B cell (primary cell): ENCODE measurements around the gene MGST2. TPM values are rescaled to one million over a fixed set of nuclear protein-coding genes. Genes with fewer than 3 reads are reported as not detected.

Experiments used
- ATAC-seq: fragments of 200-7000 bp; cut with Tn5 transposase; one replicate; pipeline ENCODE4 v1.10.0; 2021; ENCODE audit warnings: low read depth, mild to moderate bottlenecking, moderate number of reproducible peaks, moderate library complexity
- CTCF ChIA-PET: fragments of 350-600 bp; sonication (Branson Sonifier 250); formaldehyde crosslinking; loops from one replicate; lab custom pipeline; 2021; ENCODE audit warnings: antibody characterized with exemption, inconsistent platforms; lab: Charles Lee
- POLR2A ChIA-PET: fragments of 350-600 bp; sonication (Branson Sonifier 250); formaldehyde crosslinking; loops from one replicate; lab custom pipeline; 2021; ENCODE audit warnings: antibody characterized with exemption; lab: Charles Lee
- DNase-seq: peaks from one replicate; pipeline ENCODE4 v3.0.0; 2013
- H2AFZ ChIP-seq: 2 replicates; pipeline ENCODE4 v1.6.1; 2012; ENCODE audit warnings: mild to moderate bottlenecking, low read depth, low read length; ENCODE audit not compliant: insufficient read depth, poor library complexity, severe bottlenecking
- H3K27ac ChIP-seq, 2 donors: 1 replicate in 1 of 2; 2 replicates in 1 of 2; pipeline ENCODE4 v1.5.1; 2012 to 2013; ENCODE audit warnings: low read length in 2 of 2, mild to moderate bottlenecking in 2 of 2, moderate library complexity in 1 of 2
- H3K27me3 ChIP-seq, 4 experiments: fragments of 200-600 bp in 1 of 4; sonication (generic) in 1 of 4; replicated peaks in 1 of 4; 1 replicate in 2 of 4; 2 replicates in 2 of 4; pipeline versions ENCODE4 v1.6.1 to v1.7.0; 2013 to 2016; ENCODE audit warnings: low read length in 3 of 4, mild to moderate bottlenecking in 2 of 4, mixed read lengths in 1 of 4, moderate library complexity in 1 of 4; ENCODE audit not compliant: insufficient read depth in 4 of 4, control insufficient read depth in 3 of 4; ENCODE audit errors: control extremely low read depth in 1 of 4
- H3K36me3 ChIP-seq, 2 experiments: replicated peaks in 1 of 2; 1 replicate in 1 of 2; 2 replicates in 1 of 2; pipeline versions ENCODE4 v1.6.1 to v1.7.1; 2013; ENCODE audit warnings: low read length in 1 of 2; ENCODE audit not compliant: insufficient read depth in 2 of 2, control insufficient read depth in 1 of 2; ENCODE audit errors: control extremely low read depth in 1 of 2, extremely low read depth in 1 of 2
- H3K4me1 ChIP-seq, 2 donors: fragments of 200-600 bp in 1 of 2; sonication (generic) in 1 of 2; 1 replicate in 1 of 2; 2 replicates in 1 of 2; pipeline versions ENCODE4 v1.5.1 to v1.6.1; 2013 to 2017; ENCODE audit warnings: low read length in 2 of 2; ENCODE audit not compliant: control insufficient read depth in 2 of 2, insufficient read depth in 2 of 2
- H3K4me2 ChIP-seq: replicated peaks from 2 replicates; pipeline ENCODE3; 2012; ENCODE audit warnings: mild to moderate bottlenecking, low read depth, low read length; ENCODE audit not compliant: poor library complexity, severe bottlenecking
- H3K4me3 ChIP-seq, 5 experiments: fragments of 200-600 bp in 1 of 5; sonication (generic) in 1 of 5; 1 replicate in 3 of 5; 2 replicates in 2 of 5; pipeline versions ENCODE4 v1.5.1 to v1.7.0; 2011 to 2016; ENCODE audit warnings: low read length in 4 of 5, mild to moderate bottlenecking in 4 of 5, low read depth in 2 of 5, control low read depth in 1 of 5, moderate library complexity in 1 of 5; ENCODE audit not compliant: insufficient read depth in 1 of 5; ENCODE audit errors: control extremely low read depth in 1 of 5, extremely low read depth in 1 of 5
- H3K79me2 ChIP-seq: fragments of 200-600 bp; sonication (generic); one replicate; pipeline ENCODE4 v1.6.0; 2016; ENCODE audit warnings: low read length; ENCODE audit not compliant: control insufficient read depth, insufficient read depth
- H3K9ac ChIP-seq: fragments of 200-600 bp; sonication (generic); 2 replicates; pipeline ENCODE4 v1.6.1; 2017; ENCODE audit warnings: mild to moderate bottlenecking, low read length, moderate library complexity
- H3K9me3 ChIP-seq, 3 donors: one replicate each; pipeline versions ENCODE4 v1.6.1 to v1.7.1; 2013; ENCODE audit warnings: low read length in 2 of 3; ENCODE audit not compliant: control insufficient read depth in 2 of 3, insufficient read depth in 1 of 3; ENCODE audit errors: control extremely low read depth in 1 of 3
- H4K20me1 ChIP-seq: 2 replicates; pipeline ENCODE4 v1.6.0; 2012; ENCODE audit warnings: mild to moderate bottlenecking, low read length; ENCODE audit not compliant: insufficient read depth, control insufficient read depth, poor library complexity, severe bottlenecking
- H3K27ac Mint-ChIP-seq: one replicate; pipeline ENCODE4 v1.8.0; 2021; ENCODE audit warnings: mixed read lengths
- H3K27me3 Mint-ChIP-seq: one replicate; pipeline ENCODE4 v1.8.0; 2021; ENCODE audit warnings: mixed read lengths
- H3K4me1 Mint-ChIP-seq: one replicate; pipeline ENCODE4 v1.8.0; 2021; ENCODE audit warnings: mixed read lengths
- H3K4me3 Mint-ChIP-seq: one replicate; pipeline ENCODE4 v1.8.0; 2021; ENCODE audit warnings: mixed read lengths
- H3K9me3 Mint-ChIP-seq: one replicate; pipeline ENCODE4 v1.8.0; 2022; ENCODE audit warnings: mixed read lengths; ENCODE audit not compliant: insufficient read depth
- EZH2 ChIP-seq: IDR thresholded peaks from 2 replicates; pipeline ENCODE4 v1.6.1; 2012; ENCODE audit warnings: borderline replicate concordance, low read depth, mild to moderate bottlenecking, moderate library complexity, low read length; ENCODE audit not compliant: insufficient read depth, poor library complexity, severe bottlenecking
- WGBS: methylation state at CpG from one replicate; pipeline ENCODE4 v1.1.5; 2013; ENCODE audit warnings: missing lambda C conversion rate; ENCODE audit not compliant: insufficient coverage; 5-methylcytosine and 5-hydroxymethylcytosine counted together
- intact Hi-C: fragments of 100-400 bp; cut with micrococcal nuclease; formaldehyde crosslinking; loops from one replicate; pipeline ENCODE4 v1.10.0; 2022
- polyA plus RNA-seq: library from polyadenylated mRNA; depleted of rRNA; stranded (reverse); fragments of >200 nt; gene quantifications from 2 replicates; pipeline ENCODE4 v1.2.3, GENCODE V29; 2012
- total RNA-seq, 2 donors: library from RNA; stranded (reverse); fragments of 120-200 nt in 1 of 2; gene quantifications; 1 replicate in 1 of 2; 2 replicates in 1 of 2; pipeline versions ENCODE4 v1.2.3 to v1.2.4, GENCODE V29; 2013 to 2022
- TF ChIP-seq, protein P1 (sequence below): fragments of 200-600 bp; IDR thresholded peaks from one replicate; pipeline ENCODE4 v1.8.0; 2022; ENCODE audit warnings: antibody characterized with exemption, mild to moderate bottlenecking

The MGST2 gene
- total and polyA plus RNA-seq, 2 donors (not counting 1 experiment from before 2014, with no cell fraction given), result 0.81 to 3.4 TPM

GRCh38 chr4:139642364-139642763 lies 23.3 kb upstream of the MGST2 start:
- no peak for TF ChIP-seq EZH2
- TF ChIP-seq, protein P1, sequence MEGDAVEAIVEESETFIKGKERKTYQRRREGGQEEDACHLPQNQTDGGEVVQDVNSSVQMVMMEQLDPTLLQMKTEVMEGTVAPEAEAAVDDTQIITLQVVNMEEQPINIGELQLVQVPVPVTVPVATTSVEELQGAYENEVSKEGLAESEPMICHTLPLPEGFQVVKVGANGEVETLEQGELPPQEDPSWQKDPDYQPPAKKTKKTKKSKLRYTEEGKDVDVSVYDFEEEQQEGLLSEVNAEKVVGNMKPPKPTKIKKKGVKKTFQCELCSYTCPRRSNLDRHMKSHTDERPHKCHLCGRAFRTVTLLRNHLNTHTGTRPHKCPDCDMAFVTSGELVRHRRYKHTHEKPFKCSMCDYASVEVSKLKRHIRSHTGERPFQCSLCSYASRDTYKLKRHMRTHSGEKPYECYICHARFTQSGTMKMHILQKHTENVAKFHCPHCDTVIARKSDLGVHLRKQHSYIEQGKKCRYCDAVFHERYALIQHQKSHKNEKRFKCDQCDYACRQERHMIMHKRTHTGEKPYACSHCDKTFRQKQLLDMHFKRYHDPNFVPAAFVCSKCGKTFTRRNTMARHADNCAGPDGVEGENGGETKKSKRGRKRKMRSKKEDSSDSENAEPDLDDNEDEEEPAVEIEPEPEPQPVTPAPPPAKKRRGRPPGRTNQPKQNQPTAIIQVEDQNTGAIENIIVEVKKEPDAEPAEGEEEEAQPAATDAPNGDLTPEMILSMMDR, result no peak
- CTCF ChIA-PET, result interaction anchor here (1.4 to 4.4 kb wide), 2 partner anchors 9 to 13 kb away, joined by 6 to 21 read pairs; no protein-coding TSS in a partner anchor
- POLR2A ChIA-PET, result no interaction called here
- Histone ChIP-seq H3K79me2 (no peaks in the 10 kb centered on the region), H3K4me1 (no peaks in the 10 kb centered on the region), H3K27me3 (no peaks in the 10 kb centered on the region), H3K9ac (no peak overlapping the region), H4K20me1 (no peaks in the 10 kb centered on the region), H3K9me3 (peaks cover 0 to 18% (median 12%) of the 10 kb centered on the region in 3 donors), H3K27ac (no peak overlapping the region), H3K36me3 (no peaks in the 10 kb centered on the region), H3K4me2 (no peak overlapping the region), H2AFZ (no peak overlapping the region), H3K4me3 (no peak overlapping the region)
- H3K4me1 Mint-ChIP-seq, result no peaks in the 10 kb centered on the region
- no peak for ATAC-seq
- intact Hi-C loops, result no loop called here
- no peak for DNase-seq
- H3K27ac Mint-ChIP-seq, result no peak overlapping the region
- H3K9me3 Mint-ChIP-seq, result no peaks in the 10 kb centered on the region
- WGBS, result 90% methylated on average over 2 of the region's 2 CpGs
- peaks cover 9% of the 10 kb centered on the region for H3K27me3 Mint-ChIP-seq
- H3K4me3 Mint-ChIP-seq, result no peak overlapping the region

- Mint-ChIP-seq H3K4me1 (no peaks in the 10 kb centered on the region), H3K9me3 (no peaks in the 10 kb centered on the region), H3K27me3 (peaks cover 9% of the 10 kb centered on the region), H3K27ac (no peak overlapping the region), H3K4me3 (no peak overlapping the region)
- no peaks in the 10 kb centered on the region for H3K79me2 ChIP-seq
- H3K27ac ChIP-seq, result no peak overlapping the region
- H3K9ac ChIP-seq, result no peak overlapping the region
- WGBS, result 86% methylated on average over 8 of the region's 11 CpGs
- TF ChIP-seq, protein P1, result no peak
- no peak for TF ChIP-seq EZH2
- intact Hi-C loops, result no loop called here
- ChIA-PET CTCF (interaction anchor here (1.4 to 4.4 kb wide), 2 partner anchors 8 to 12 kb away, joined by 6 to 21 read pairs; no protein-coding TSS in a partner anchor), POLR2A (no interaction called here)
- no peaks in the 10 kb centered on the region for H3K36me3 ChIP-seq
- ATAC-seq (no peak), DNase-seq (no peak)
- H3K9me3 ChIP-seq, result peaks cover 0 to 18% (median 11%) of the 10 kb centered on the region in 3 donors
- no peak overlapping the region for H2AFZ ChIP-seq
- no peaks in the 10 kb centered on the region for H3K4me1 ChIP-seq
- no peaks in the 10 kb centered on the region for H3K27me3 ChIP-seq
- H3K4me3 ChIP-seq, result no peak overlapping the region
- H4K20me1 ChIP-seq, result no peaks in the 10 kb centered on the region
- H3K4me2 ChIP-seq, result no peak overlapping the region
These were observed 22.4 kb upstream of the MGST2 start for GRCh38 chr4:139643042-139643895.
